GM12874 (cell line): Measurements from ENCODE around the gene FHOD1.

Source experiments
- TF ChIP-seq, protein P1 (sequence below): IDR thresholded peaks from 2 replicates; pipeline ENCODE4 v1.5.1; 2011; ENCODE audit warnings: low read depth, mild to moderate bottlenecking, control low read depth, low read length, moderate library complexity; ENCODE audit not compliant: insufficient read depth

FHOD1 gene

DNA sequence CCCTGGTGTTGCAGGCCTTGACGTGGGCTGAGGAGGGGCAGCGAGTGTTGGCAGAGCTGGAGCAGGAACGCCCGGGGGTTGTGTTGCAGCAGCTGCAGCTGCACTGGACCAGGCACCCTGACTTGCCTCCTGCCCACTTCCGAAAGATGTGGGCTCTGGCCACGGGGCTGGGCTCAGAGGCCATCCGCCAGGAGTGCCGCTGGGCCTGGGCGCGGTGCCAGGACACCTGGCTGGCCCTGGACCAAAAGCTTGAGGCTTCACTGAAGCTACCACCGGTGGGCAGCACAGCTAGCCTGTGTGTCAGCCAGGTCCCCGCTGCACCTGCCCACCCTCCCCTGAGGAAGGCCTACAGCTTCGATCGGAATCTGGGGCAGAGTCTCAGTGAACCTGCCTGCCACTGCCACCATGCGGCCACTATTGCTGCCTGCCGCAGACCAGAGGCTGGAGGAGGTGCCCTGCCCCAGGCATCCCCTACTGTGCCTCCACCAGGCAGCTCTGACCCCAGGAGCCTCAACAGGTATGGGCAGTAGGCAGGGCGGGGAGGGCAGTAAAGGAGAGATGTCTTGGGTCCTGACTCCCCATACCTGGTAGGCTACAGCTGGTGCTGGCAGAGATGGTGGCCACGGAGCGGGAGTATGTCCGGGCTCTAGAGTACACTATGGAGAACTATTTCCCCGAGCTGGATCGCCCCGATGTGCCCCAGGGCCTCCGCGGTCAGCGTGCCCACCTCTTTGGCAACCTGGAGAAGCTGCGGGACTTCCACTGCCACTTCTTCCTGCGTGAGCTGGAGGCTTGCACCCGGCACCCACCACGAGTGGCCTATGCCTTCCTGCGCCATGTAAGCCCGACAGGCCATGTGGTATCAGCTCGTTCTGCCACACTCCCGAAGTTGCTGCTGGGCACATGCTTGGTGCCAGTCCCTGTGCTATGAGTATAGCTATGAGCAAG is 37.7 kb upstream of the FHOD1 start:
- TF ChIP-seq, protein P1, sequence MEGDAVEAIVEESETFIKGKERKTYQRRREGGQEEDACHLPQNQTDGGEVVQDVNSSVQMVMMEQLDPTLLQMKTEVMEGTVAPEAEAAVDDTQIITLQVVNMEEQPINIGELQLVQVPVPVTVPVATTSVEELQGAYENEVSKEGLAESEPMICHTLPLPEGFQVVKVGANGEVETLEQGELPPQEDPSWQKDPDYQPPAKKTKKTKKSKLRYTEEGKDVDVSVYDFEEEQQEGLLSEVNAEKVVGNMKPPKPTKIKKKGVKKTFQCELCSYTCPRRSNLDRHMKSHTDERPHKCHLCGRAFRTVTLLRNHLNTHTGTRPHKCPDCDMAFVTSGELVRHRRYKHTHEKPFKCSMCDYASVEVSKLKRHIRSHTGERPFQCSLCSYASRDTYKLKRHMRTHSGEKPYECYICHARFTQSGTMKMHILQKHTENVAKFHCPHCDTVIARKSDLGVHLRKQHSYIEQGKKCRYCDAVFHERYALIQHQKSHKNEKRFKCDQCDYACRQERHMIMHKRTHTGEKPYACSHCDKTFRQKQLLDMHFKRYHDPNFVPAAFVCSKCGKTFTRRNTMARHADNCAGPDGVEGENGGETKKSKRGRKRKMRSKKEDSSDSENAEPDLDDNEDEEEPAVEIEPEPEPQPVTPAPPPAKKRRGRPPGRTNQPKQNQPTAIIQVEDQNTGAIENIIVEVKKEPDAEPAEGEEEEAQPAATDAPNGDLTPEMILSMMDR: no peak

DNA sequence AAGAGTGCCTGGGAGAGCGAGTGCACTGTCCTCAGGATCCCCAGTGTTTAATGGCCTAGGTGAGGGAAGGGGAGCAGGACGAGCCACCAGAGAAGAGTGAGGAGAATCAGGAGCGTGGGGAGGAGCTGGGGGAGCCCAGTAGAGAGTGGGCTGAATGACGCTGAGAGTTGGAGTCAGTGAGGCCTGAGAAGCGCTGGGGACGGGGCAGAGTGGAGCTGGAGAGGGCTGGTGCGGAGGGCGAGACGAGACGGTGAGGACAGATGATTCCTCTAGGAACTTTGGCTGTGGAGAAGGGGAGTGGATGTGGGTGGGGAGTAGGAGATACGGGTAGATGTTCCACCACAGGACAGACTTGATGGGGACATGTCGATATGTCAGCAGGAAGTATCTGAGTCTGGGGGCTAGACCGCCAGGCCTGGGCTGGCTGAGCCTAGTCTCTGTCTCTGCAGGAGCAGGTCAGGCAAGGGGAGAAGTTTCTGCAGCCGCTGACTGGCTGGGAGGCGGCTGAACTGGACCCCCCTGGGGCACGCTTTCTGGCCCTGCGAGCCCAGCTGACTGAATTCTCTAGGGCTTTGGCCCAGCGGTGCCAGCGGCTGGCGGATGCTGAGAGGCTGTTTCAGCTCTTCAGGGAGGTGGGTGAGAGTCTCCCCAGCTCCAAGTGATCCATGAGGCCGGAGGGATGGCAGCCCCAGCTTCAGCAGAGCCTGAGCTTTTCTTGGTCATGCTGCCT is 36.7 kb upstream of the FHOD1 start:
- TF ChIP-seq, protein P1: no peak

DNA sequence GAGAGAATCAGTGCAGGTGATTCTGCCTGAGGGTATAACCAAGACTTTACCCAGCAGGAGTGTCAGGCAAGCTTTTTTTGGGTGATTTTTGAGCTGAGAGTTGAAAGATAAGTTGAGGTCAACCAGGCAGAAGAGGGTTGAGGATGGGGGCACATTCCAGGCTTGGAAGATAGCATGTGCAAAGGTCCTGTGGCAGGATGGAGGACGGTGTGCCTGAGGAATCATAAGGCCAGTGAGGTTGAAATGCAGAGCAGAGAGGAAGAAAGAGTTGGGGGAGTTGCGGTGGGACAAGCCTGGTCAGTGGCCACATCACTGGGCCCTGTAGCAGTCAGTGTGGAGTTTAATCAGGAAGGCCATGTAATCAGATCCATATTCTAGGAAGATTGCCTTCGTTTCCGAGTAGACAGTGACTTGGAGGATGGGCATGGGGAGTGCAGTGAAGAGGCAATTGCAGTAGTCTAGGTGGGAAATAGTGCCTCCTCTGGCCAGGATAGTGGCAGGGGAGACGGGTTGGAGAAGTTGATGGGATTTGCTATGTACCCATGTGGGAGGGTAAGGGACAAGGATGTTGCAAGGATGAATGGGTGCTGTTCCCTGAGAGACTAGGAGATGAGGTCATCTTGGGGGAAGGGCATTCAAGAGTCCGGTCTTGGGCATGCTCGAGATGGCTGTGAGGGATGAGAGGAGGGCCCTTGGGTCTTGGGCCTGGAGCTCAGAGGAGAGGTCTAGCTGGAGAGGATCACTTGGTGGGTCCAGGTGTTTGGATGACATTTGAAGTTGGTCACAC is 36.0 kb upstream of the FHOD1 start:
- TF ChIP-seq, protein P1: no peak

DNA sequence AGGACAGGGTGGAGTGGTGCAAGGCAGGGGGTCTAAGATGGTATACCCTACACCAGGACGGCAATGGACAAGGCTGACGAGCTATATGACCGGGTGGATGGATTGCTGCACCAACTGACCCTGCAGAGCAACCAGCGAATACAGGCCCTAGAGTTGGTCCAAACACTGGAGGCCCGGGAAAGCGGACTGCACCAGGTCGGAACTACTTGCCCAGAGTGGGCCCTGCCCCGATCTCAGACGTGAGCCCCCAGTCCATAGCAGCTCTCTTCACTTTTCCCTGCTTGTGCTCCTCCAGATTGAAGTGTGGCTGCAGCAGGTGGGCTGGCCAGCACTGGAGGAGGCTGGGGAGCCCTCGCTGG is 35.1 kb upstream of the FHOD1 start:
- TF ChIP-seq, protein P1: no peak

DNA sequence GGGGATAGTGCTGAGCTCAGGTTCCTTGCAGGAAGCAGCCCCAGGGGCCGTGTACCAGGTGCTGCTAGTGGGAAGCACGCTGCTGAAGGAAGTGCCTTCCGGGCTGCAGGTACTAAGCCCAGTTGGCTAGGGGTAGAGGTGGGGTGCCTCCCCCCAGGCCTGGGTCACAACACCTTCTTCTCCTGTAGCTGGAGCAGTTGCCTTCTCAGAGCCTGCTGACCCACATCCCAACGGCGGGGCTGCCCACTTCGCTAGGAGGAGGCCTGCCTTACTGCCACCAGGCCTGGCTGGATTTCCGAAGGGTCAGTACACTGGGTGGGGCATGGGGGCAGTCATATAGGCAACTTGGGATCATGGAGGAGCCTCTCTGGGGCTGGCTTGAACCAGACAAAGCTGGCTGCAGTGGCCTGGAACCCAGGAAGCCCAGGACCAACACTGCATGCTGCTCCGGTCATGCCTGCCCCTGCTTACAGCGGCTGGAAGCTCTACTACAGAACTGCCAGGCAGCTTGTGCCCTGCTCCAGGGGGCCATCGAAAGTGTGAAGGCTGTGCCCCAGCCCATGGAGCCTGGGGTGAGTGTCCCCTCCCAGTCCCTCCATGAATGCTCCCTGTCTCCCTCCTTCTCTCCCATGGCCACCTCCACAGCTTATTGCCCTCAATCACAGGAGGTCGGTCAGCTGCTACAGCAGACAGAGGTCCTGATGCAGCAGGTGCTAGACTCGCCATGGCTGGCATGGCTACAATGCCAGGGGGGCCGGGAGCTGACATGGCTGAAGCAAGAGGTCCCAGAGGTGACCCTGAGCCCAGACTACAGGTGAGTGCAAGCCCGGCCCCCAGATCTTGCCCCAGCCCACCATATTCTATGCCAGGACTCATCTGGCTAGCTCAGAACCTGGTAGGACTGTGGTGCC is 34.5 kb upstream of the FHOD1 start:
- TF ChIP-seq, protein P1: no peak

DNA sequence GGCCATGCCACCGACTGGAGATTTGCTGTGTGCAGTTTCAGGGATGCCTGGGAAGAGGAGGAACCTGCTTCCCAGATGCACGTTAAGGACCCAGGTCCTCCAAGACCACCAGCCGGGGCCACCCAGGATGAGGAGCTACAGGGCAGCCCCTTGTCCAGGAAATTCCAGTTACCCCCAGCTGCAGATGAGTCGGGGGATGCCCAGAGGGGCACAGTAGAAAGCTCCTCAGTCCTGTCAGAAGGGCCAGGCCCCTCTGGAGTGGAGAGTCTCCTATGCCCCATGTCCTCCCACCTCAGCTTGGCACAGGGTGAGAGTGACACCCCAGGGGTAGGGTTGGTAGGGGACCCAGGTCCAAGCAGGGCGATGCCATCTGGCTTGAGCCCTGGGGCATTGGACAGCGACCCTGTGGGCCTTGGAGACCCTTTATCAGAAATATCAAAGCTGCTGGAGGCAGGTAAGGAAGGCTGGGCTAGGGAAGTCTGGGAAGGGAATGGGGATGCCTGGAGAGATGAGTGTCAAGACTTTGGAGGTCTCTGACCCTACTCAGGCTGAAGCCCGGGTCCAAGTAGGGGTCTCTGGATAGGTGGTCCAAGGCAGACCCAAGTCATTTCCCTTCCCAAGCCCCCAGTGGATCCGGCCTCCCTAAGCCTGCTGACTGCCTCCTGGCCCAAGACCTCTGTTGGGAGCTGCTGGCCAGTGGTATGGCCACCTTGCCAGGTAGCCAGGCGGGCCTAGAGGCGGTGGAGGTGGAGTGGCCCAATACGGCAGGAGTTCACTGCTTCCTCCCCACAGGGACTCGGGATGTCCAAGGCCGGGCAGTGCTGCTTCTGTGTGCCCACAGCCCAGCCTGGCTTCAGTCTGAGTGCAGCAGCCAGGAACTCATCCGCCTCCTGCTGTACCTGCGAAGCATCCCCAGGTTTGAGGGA is 33.1 kb upstream of the FHOD1 start:
- TF ChIP-seq, protein P1: no peak
